ENCODE results near the gene ZFP57.

GRCh38 chr6:29667158-29667557 lies 13.8 kb downstream of the ZFP57 start:
- TF ChIP-seq, protein P1, sequence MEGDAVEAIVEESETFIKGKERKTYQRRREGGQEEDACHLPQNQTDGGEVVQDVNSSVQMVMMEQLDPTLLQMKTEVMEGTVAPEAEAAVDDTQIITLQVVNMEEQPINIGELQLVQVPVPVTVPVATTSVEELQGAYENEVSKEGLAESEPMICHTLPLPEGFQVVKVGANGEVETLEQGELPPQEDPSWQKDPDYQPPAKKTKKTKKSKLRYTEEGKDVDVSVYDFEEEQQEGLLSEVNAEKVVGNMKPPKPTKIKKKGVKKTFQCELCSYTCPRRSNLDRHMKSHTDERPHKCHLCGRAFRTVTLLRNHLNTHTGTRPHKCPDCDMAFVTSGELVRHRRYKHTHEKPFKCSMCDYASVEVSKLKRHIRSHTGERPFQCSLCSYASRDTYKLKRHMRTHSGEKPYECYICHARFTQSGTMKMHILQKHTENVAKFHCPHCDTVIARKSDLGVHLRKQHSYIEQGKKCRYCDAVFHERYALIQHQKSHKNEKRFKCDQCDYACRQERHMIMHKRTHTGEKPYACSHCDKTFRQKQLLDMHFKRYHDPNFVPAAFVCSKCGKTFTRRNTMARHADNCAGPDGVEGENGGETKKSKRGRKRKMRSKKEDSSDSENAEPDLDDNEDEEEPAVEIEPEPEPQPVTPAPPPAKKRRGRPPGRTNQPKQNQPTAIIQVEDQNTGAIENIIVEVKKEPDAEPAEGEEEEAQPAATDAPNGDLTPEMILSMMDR (IDR thresholded peaks at IDR 0.05), result no peak
- TF ChIP-seq POLR2A (IDR thresholded peaks at IDR 0.05) (no peak), POLR2AphosphoS5 (IDR thresholded peaks at IDR 0.05) (no peak)
